H1 (cell line): ENCODE measurements around the gene ADGRA3. TPM values are rescaled to one million over a fixed set of nuclear protein-coding genes. Genes with fewer than 3 reads are reported as not detected.

Experiments used
- CTCF ChIA-PET: fragments of 300-600 bp; sonication (Branson Sonifier 250); formaldehyde crosslinking; loops from one replicate; lab custom pipeline; 2021; ENCODE audit not compliant: partially characterized antibody; lab: Charles Lee
- POLR2A ChIA-PET: fragments of 300-600 bp; sonication (Branson Sonifier 250); formaldehyde crosslinking; loops from one replicate; lab custom pipeline; 2021; ENCODE audit warnings: inconsistent platforms; ENCODE audit not compliant: partially characterized antibody; lab: Charles Lee
- DNase-seq, 2 experiments: peaks; one replicate each; pipeline versions ENCODE4 v3.0.0 to v3.0.0-alpha.2; 2010 to 2022; ENCODE audit warnings: low spot score in 2 of 2, low read depth in 1 of 2, mixed read lengths in 1 of 2
- FAIRE-seq: peaks from 2 replicates; lab custom pipeline; 2011; peaks lifted over from hg19 to GRCh38; lab: Jason Lieb, UNC
- H2AFZ ChIP-seq: 2 replicates; pipeline ENCODE4 v1.8.1; 2012; ENCODE audit warnings: low read length, inconsistent platforms
- H2AK5ac ChIP-seq: 2 replicates; pipeline ENCODE4 v1.6.1; 2013; ENCODE audit warnings: low read depth, low read length
- H2BK120ac ChIP-seq: replicated peaks from 2 replicates; pipeline ENCODE3; 2013; ENCODE audit warnings: low read depth, low read length, inconsistent platforms
- H2BK12ac ChIP-seq: 2 replicates; pipeline ENCODE4 v1.6.1; 2013; ENCODE audit warnings: low read depth, low read length
- H2BK15ac ChIP-seq: 2 replicates; pipeline ENCODE4 v1.6.1; 2013; ENCODE audit warnings: low read length
- H2BK20ac ChIP-seq: 2 replicates; pipeline ENCODE4 v1.6.1; 2013; ENCODE audit warnings: low read length
- H2BK5ac ChIP-seq: 2 replicates; pipeline ENCODE4 v1.6.1; 2013; ENCODE audit warnings: low read depth, low read length
- H3K14ac ChIP-seq: 2 replicates; pipeline ENCODE4 v1.6.1; 2013; ENCODE audit warnings: inconsistent platforms; ENCODE audit not compliant: insufficient read length
- H3K18ac ChIP-seq: 2 replicates; pipeline ENCODE4 v1.6.1; 2013; ENCODE audit warnings: low read length; ENCODE audit errors: extremely low read depth
- H3K23ac ChIP-seq: 2 replicates; pipeline ENCODE4 v1.6.1; 2013; ENCODE audit warnings: inconsistent platforms; ENCODE audit not compliant: insufficient read length
- H3K23me2 ChIP-seq: 2 replicates; pipeline ENCODE4 v1.6.1; 2013; ENCODE audit warnings: low read depth, low read length
- H3K27ac ChIP-seq: 2 replicates; pipeline ENCODE4 v1.6.1; 2011; ENCODE audit warnings: low read depth, low read length, inconsistent platforms
- H3K27me3 ChIP-seq, 4 experiments: replicated peaks in 1 of 4; 1 replicate in 1 of 4; 2 replicates in 3 of 4; pipeline versions ENCODE4 v1.6.1 to v1.8.1; 2011 to 2013; ENCODE audit warnings: low read length in 3 of 4, mild to moderate bottlenecking in 3 of 4, inconsistent platforms in 2 of 4, mixed read lengths in 2 of 4, moderate library complexity in 1 of 4; ENCODE audit not compliant: control insufficient read depth in 3 of 4, insufficient read depth in 3 of 4; ENCODE audit errors: extremely low read depth in 1 of 4
- H3K36me3 ChIP-seq, 4 experiments: 2 replicates each; pipeline versions ENCODE4 v1.6.1 to v1.8.1; 2011 to 2013; ENCODE audit warnings: mild to moderate bottlenecking in 4 of 4, low read length in 3 of 4, moderate library complexity in 2 of 4, control low read depth in 1 of 4, inconsistent platforms in 1 of 4; ENCODE audit not compliant: insufficient read depth in 4 of 4, control insufficient read depth in 2 of 4
- H3K4ac ChIP-seq: replicated peaks from 2 replicates; pipeline ENCODE3; 2013; ENCODE audit warnings: low read length, low read depth, mixed read lengths, inconsistent platforms; ENCODE audit not compliant: insufficient read length
- H3K4me1 ChIP-seq, 4 experiments: replicated peaks in 1 of 4; 1 replicate in 1 of 4; 2 replicates in 3 of 4; pipeline versions ENCODE4 v1.6.1 to v1.8.1; 2011 to 2013; ENCODE audit warnings: low read length in 3 of 4, inconsistent platforms in 2 of 4, mixed read lengths in 1 of 4; ENCODE audit not compliant: insufficient read depth in 4 of 4, control insufficient read depth in 3 of 4
- H3K4me2 ChIP-seq, 2 experiments: 2 replicates each; pipeline versions ENCODE4 v1.6.1 to v1.8.1; 2011 to 2013; ENCODE audit warnings: low read depth in 2 of 2, low read length in 2 of 2, control low read depth in 1 of 2, inconsistent platforms in 1 of 2, mild to moderate bottlenecking in 1 of 2; ENCODE audit not compliant: insufficient read depth in 1 of 2
- H3K4me3 ChIP-seq, 4 experiments: fragments of 200-600, 300-600 bp in 1 of 4; sonication (generic), shearing (Covaris generic), sonication (Bioruptor Twin) in 1 of 4; 2 replicates each; pipeline versions ENCODE4 v1.5.1 to v1.8.1; 2011 to 2016; ENCODE audit warnings: low read length in 4 of 4, low read depth in 3 of 4, control low read depth in 2 of 4, inconsistent platforms in 2 of 4, mild to moderate bottlenecking in 2 of 4, mixed read lengths in 1 of 4, moderate library complexity in 1 of 4; ENCODE audit not compliant: insufficient read depth in 2 of 4; ENCODE audit errors: extremely low read depth in 1 of 4
- H3K56ac ChIP-seq: replicated peaks from 2 replicates; pipeline ENCODE3; 2013; ENCODE audit warnings: low read depth, mild to moderate bottlenecking, mixed read lengths, low read length, inconsistent platforms; ENCODE audit not compliant: insufficient read length
- H3K79me1 ChIP-seq: 2 replicates; pipeline ENCODE4 v1.6.1; 2013; ENCODE audit warnings: low read depth, low read length, control low read depth
- H3K79me2 ChIP-seq, 2 experiments: 2 replicates each; pipeline versions ENCODE4 v1.6.1 to v1.8.1; 2012 to 2013; ENCODE audit warnings: low read length in 2 of 2, mild to moderate bottlenecking in 2 of 2, inconsistent platforms in 1 of 2; ENCODE audit not compliant: insufficient read depth in 2 of 2, control insufficient read depth in 1 of 2
- H3K9ac ChIP-seq, 4 experiments: replicated peaks in 1 of 4; 1 replicate in 1 of 4; 2 replicates in 3 of 4; pipeline versions ENCODE4 v1.6.1 to v1.8.1; 2011 to 2013; ENCODE audit warnings: low read depth in 3 of 4, low read length in 3 of 4, control low read depth in 2 of 4, mild to moderate bottlenecking in 2 of 4, moderate library complexity in 2 of 4, inconsistent platforms in 1 of 4; ENCODE audit errors: extremely low read depth in 1 of 4
- H3K9me3 ChIP-seq, 2 experiments: 2 replicates each; pipeline versions ENCODE4 v1.6.1 to v1.8.1; 2012 to 2013; ENCODE audit warnings: mild to moderate bottlenecking in 2 of 2, moderate library complexity in 2 of 2, control low read depth in 1 of 2, inconsistent platforms in 1 of 2, low read depth in 1 of 2, low read length in 1 of 2, mixed read lengths in 1 of 2; ENCODE audit not compliant: insufficient read depth in 2 of 2
- H4K20me1 ChIP-seq, 2 experiments: replicated peaks in 1 of 2; 2 replicates each; pipeline versions ENCODE3 to v1.8.1; 2011 to 2013; ENCODE audit warnings: inconsistent platforms in 2 of 2, low read length in 2 of 2, mild to moderate bottlenecking in 1 of 2; ENCODE audit not compliant: insufficient read depth in 2 of 2, control insufficient read depth in 1 of 2
- H4K5ac ChIP-seq: 2 replicates; pipeline ENCODE4 v1.6.1; 2013; ENCODE audit warnings: low read length, low read depth, mixed read lengths, inconsistent platforms; ENCODE audit not compliant: insufficient read length
- H4K8ac ChIP-seq: 2 replicates; pipeline ENCODE4 v1.8.0; 2013; ENCODE audit warnings: mild to moderate bottlenecking, moderate library complexity, low read length, inconsistent platforms; ENCODE audit not compliant: insufficient read depth; ENCODE audit errors: extremely low read depth
- H4K91ac ChIP-seq: replicated peaks from 2 replicates; pipeline ENCODE3; 2013; ENCODE audit warnings: low read length, mixed read lengths, inconsistent platforms; ENCODE audit not compliant: insufficient read length
- KDM1A ChIP-seq: fragments of 200-600, 300-600 bp; sonication (generic); IDR thresholded peaks from 2 replicates; pipeline ENCODE4 v1.7.1; 2016; ENCODE audit warnings: mild to moderate bottlenecking, low read length, borderline replicate concordance
- MAX ChIP-seq: IDR thresholded peaks from 2 replicates; pipeline ENCODE4 v1.6.1; 2012; ENCODE audit warnings: inconsistent platforms
- SAP30 ChIP-seq: fragments of 300-600 bp; sonication (generic); IDR thresholded peaks from 2 replicates; pipeline ENCODE4 v1.7.1; 2012; ENCODE audit warnings: low read length, moderate library complexity, mild to moderate bottlenecking, inconsistent platforms; ENCODE audit not compliant: insufficient read depth, insufficient replicate concordance
- SIN3A ChIP-seq, 2 experiments: IDR thresholded peaks in 1 of 2; conservative IDR thresholded peaks in 1 of 2; 2 replicates each; pipeline ENCODE4 v1.6.1; 2011 to 2012; ENCODE audit warnings: low read length in 2 of 2, improper control_type of control experiment in 1 of 2, low read depth in 1 of 2, mild to moderate bottlenecking in 1 of 2
- TEAD4 ChIP-seq: IDR thresholded peaks from 2 replicates; pipeline ENCODE4 v1.6.1; 2012; ENCODE audit warnings: low read depth, low read length, inconsistent platforms, mixed read lengths
- WGBS, 2 experiments: shearing (Covaris generic) in 1 of 2; methylation state at CpG; one replicate each; pipeline versions ENCODE4 v1.1.6 to v1.1.7; 2013 to 2015; ENCODE audit warnings: low lambda C conversion rate in 2 of 2, mixed read lengths in 2 of 2, inconsistent platforms in 1 of 2, low coverage in 1 of 2, missing lambda C conversion rate in 1 of 2; ENCODE audit not compliant: insufficient replicate concordance in 2 of 2, insufficient coverage in 1 of 2, insufficient read length in 1 of 2; ENCODE audit errors: extremely low coverage in 1 of 2, missing lambda C conversion rate in 1 of 2; 5-methylcytosine and 5-hydroxymethylcytosine counted together
- polyA plus RNA-seq, 7 experiments: library from polyadenylated mRNA; depleted of rRNA in 3 of 7; stranded (reverse) in 5 of 7; unstranded in 2 of 7; fragments of >200 nt in 5 of 7; fragments of 200-250 nt in 2 of 7; gene quantifications; 1 replicate in 5 of 7; 2 replicates in 1 of 7; 4 replicates in 1 of 7; pipeline versions ENCODE4 v1.2.1 to v1.2.3, GENCODE V29; 2011 to 2013; ENCODE audit warnings: missing spikeins in 2 of 7, mixed read lengths in 2 of 7
- total RNA-seq: library from RNA; stranded (reverse); fragmentation: NEBNext Ultra II Directional; extraction: Animal tissue kit (Norgen Biotek cat#: 25700); gene quantifications from 2 replicates; pipeline ENCODE4 v1.2.1, GENCODE V29; 2021
- TF ChIP-seq, protein P1 (sequence below): IDR thresholded peaks from 2 replicates; pipeline ENCODE4 v1.6.1; 2011; ENCODE audit warnings: low read length, improper control_type of control experiment

ADGRA3 gene
- total and polyA plus RNA-seq, 2 of the 8 experiments (the other 6 are each of a cell fraction or from before 2014, with no cell fraction given), result 31.5 to 63.0 TPM

DNA sequence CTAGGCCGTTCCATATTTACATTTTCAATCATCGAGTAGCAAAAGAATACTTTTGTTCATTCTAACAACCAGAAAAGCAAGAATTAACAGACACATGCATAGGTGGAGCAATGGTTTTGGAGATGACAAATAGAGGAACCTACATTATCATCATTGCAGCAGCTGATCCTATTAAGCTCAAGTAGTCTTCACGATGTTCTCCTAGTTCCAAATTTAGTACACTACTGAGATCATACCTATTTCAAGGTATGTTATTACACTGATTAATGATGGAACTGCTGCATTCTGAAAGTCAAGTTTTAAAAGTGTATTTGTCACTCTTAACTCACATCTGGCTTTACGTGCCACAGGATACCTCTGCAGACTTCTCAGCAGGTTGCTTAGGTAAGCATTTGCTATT is 87.4 kb downstream of the ADGRA3 start:
- H2BK5ac ChIP-seq, result no peak overlapping the region
- no peak for TF ChIP-seq KDM1A
- no peak for TF ChIP-seq MAX
- TF ChIP-seq TEAD4, result no peak
- TF ChIP-seq, protein P1, sequence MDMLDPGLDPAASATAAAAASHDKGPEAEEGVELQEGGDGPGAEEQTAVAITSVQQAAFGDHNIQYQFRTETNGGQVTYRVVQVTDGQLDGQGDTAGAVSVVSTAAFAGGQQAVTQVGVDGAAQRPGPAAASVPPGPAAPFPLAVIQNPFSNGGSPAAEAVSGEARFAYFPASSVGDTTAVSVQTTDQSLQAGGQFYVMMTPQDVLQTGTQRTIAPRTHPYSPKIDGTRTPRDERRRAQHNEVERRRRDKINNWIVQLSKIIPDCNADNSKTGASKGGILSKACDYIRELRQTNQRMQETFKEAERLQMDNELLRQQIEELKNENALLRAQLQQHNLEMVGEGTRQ, result no peak
- no peak for TF ChIP-seq SIN3A (conservative IDR thresholded peaks at IDR 0.05 in 1 of 2, IDR thresholded peaks at IDR 0.05 in 1 of 2; ENCODE audit: low read depth in 1 of 2, low read length in 2 of 2)
- TF ChIP-seq SAP30, result no peak
- TF ChIP-seq, all 59 proteins: peak for 0
- Histone ChIP-seq H3K4me1 (peaks cover 0 to 2% (median 0%) of the 10 kb centered on the region in 4 experiments; a peak in 1 of 7 replicates), H3K23ac (no peak overlapping the region), H2BK20ac (no peak overlapping the region), H3K27ac (no peak overlapping the region), H3K4me3 (no peak overlapping the region), H3K56ac (no peak overlapping the region), H4K91ac (no peak overlapping the region), H4K5ac (no peak overlapping the region), H3K14ac (no peak overlapping the region), H2AK5ac (no peak overlapping the region), H2BK15ac (no peak overlapping the region), H2BK12ac (no peak overlapping the region), H4K20me1 (no peaks in the 10 kb centered on the region), H3K36me3 (peaks cover 0 to 20% (median 11%) of the 10 kb centered on the region in 4 experiments; a peak in 6 of 8 replicates), H3K79me2 (peaks cover 0 to 3% of the 10 kb centered on the region in 2 experiments; a peak in 1 of 4 replicates), H3K4ac (no peak overlapping the region), H2BK120ac (no peak overlapping the region), H3K79me1 (no peaks in the 10 kb centered on the region), H4K8ac (no peak overlapping the region), H2AFZ (no peak overlapping the region), H3K9ac (no peak overlapping the region), H3K23me2 (no peaks in the 10 kb centered on the region), H3K27me3 (no peaks in the 10 kb centered on the region), H3K4me2 (no peak overlapping the region), H3K9me3 (no peaks in the 10 kb centered on the region), H3K18ac (no peak overlapping the region)
- POLR2A ChIA-PET, result no interaction called here
- FAIRE-seq (no peak), DNase-seq (no peak)
- WGBS, 2 experiments, result 92% methylated on average over 4 of the region's 4 CpGs; no CpG with 5 or more reads in 1 of the 2 experiments
- CTCF ChIA-PET, result interaction anchor here (1.1 to 1.4 kb wide), 2 partner anchors 18 to 35 kb away, joined by 3 to 4 read pairs; no protein-coding TSS in a partner anchor
